Measurements from ENCODE around the gene TESK1. TPM values are rescaled to one million over a fixed set of nuclear protein-coding genes. Genes with fewer than 3 reads are reported as not detected.

The TESK1 gene
- total RNA-seq, 1 experiment from 2014 or later = 31.9 TPM

DNA sequence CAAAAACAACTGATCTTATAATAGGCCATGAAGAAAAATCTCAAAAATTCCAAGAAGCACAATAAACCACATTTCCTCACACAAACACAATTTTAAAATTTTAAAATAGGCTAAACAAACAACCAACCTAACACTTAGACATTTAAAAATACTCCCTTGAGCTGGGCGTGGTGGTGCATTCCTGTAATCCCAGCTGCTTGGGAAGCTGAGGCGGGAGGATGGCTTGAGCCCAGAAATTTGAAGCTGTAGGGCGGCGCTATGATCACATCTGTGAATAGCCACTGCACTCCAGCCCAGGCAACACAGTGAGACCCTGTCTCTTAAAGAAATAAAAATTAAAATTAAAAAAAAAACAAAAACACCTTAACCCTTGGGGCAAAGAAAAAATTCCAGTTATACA is 36.9 kb upstream of the TESK1 start:
- POLR2A ChIA-PET (ENCODE audit: low non-redundant PET) = no interaction called here
- CTCF ChIA-PET = no interaction called here
- no TSS peak for BruUV-seq (replicated peaks)

DNA sequence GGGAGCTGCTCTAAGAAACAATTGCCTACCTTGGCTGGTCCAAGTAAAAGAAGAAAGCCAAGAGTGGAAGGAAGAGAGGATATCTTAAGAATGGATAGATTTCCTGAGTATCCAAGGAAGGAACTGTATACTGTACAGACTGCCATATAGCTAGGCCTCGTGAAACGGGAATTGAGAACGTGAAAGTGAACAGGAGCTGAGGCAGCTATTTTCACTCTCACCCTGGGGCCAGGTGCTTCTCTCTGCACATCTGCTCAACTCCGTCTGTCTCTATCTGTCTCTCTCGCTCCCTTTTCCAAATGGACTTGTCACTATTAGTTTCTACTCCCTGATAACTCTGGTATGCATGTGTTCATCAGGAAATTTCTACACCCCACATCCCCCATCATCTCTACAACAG is 35.9 kb upstream of the TESK1 start:
- TF ChIP-seq, protein P1, sequence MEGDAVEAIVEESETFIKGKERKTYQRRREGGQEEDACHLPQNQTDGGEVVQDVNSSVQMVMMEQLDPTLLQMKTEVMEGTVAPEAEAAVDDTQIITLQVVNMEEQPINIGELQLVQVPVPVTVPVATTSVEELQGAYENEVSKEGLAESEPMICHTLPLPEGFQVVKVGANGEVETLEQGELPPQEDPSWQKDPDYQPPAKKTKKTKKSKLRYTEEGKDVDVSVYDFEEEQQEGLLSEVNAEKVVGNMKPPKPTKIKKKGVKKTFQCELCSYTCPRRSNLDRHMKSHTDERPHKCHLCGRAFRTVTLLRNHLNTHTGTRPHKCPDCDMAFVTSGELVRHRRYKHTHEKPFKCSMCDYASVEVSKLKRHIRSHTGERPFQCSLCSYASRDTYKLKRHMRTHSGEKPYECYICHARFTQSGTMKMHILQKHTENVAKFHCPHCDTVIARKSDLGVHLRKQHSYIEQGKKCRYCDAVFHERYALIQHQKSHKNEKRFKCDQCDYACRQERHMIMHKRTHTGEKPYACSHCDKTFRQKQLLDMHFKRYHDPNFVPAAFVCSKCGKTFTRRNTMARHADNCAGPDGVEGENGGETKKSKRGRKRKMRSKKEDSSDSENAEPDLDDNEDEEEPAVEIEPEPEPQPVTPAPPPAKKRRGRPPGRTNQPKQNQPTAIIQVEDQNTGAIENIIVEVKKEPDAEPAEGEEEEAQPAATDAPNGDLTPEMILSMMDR (conservative IDR thresholded peaks at IDR 0.05; ENCODE audit: low read depth, low read length) = no peak
- TF ChIP-seq EZH2 (IDR thresholded peaks at IDR 0.05; ENCODE audit: borderline replicate concordance, low read depth, low read length, poor library complexity, severe bottlenecking) = no peak
- Histone ChIP-seq H3K36me3 (ENCODE audit: insufficient read depth, low read length, poor library complexity, severe bottlenecking) (no peaks in the 10 kb centered on the region), H3K27ac (ENCODE audit: low read depth, low read length, poor library complexity, severe bottlenecking) (no peak overlapping the region), H3K9me3 (ENCODE audit: low read depth, low read length, poor library complexity, severe bottlenecking) (no peaks in the 10 kb centered on the region), H3K27me3 (replicated peaks; ENCODE audit: insufficient read depth, low read depth, low read length, poor library complexity) (no peaks in the 10 kb centered on the region), H3K4me1 (ENCODE audit: insufficient read depth, low read length, poor library complexity, severe bottlenecking) (no peaks in the 10 kb centered on the region), H3K4me3 (ENCODE audit: low read depth, low read length, poor library complexity, severe bottlenecking) (no peak overlapping the region)
- DNase-seq (ENCODE audit: low spot score) = no peak
- no TSS peak for BruUV-seq (replicated peaks)
- intact Hi-C loops (cut with micrococcal nuclease; ENCODE audit: unreplicated experiment) = no loop called here
- ChIA-PET CTCF (no interaction called here), POLR2A (ENCODE audit: low non-redundant PET) (no interaction called here)

More for the DNA sequence above, 36.9 kb upstream of the TESK1 start:
- Histone ChIP-seq H3K36me3 (ENCODE audit: insufficient read depth, low read length, poor library complexity, severe bottlenecking) (no peaks in the 10 kb centered on the region), H3K9me3 (ENCODE audit: low read depth, low read length, poor library complexity, severe bottlenecking) (no peaks in the 10 kb centered on the region), H3K27me3 (replicated peaks; ENCODE audit: insufficient read depth, low read depth, low read length, poor library complexity) (no peaks in the 10 kb centered on the region), H3K4me1 (ENCODE audit: insufficient read depth, low read length, poor library complexity, severe bottlenecking) (no peaks in the 10 kb centered on the region), H3K27ac (ENCODE audit: low read depth, low read length, poor library complexity, severe bottlenecking) (no peak overlapping the region), H3K4me3 (ENCODE audit: low read depth, low read length, poor library complexity, severe bottlenecking) (no peak overlapping the region)
- TF ChIP-seq, protein P1 (conservative IDR thresholded peaks at IDR 0.05; ENCODE audit: low read depth, low read length) = no peak
- no peak for TF ChIP-seq EZH2 (IDR thresholded peaks at IDR 0.05; ENCODE audit: borderline replicate concordance, low read depth, low read length, poor library complexity, severe bottlenecking)
- DNase-seq (ENCODE audit: low spot score) = no peak
- intact Hi-C loops (cut with micrococcal nuclease; ENCODE audit: unreplicated experiment) = no loop called here

DNA sequence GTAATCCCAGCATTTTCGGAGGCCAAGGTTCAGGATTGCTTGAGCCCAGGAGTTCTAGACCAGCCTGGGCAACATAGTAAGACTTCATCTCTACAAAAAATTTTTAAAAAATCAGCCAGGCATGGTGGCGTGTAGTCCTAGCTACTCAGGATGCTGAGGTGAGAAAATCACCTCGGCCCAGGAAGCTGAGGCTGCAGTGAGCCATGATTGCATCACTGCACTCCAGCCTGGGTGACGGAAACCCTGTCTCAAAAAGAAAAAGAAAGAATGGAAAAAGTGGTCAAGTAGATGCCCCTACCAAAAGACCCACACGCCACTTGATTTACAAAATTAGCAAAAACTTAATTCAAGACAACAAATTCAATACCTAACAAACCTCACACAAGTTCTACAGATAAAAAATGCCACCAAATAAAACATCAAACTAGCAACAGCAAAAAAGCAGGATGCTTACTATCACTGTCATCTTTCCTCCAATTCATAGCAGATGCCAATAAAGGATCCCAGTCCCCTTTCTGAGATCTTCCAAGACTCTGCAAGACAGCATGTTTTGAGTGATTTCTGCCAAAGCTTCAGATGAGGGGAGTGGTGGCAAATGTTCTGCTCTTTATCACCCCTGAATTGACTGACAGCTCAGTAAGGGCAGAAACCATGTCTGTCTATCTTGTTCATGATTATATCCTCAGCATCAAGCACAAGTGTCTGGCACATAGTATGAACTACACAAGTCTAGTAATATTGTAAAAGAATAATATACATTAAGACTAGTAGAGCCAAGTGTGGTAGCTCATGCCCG is 34.2 kb upstream of the TESK1 start:
- POLR2A ChIA-PET (ENCODE audit: low non-redundant PET) = no interaction called here

More for the DNA sequence above, 34.2 kb upstream of the TESK1 start:
- Histone ChIP-seq H3K27ac (ENCODE audit: low read depth, low read length, poor library complexity, severe bottlenecking) (no peak overlapping the region), H3K36me3 (ENCODE audit: insufficient read depth, low read length, poor library complexity, severe bottlenecking) (no peaks in the 10 kb centered on the region), H3K27me3 (replicated peaks; ENCODE audit: insufficient read depth, low read depth, low read length, poor library complexity) (no peaks in the 10 kb centered on the region), H3K4me3 (ENCODE audit: low read depth, low read length, poor library complexity, severe bottlenecking) (no peak overlapping the region), H3K4me1 (ENCODE audit: insufficient read depth, low read length, poor library complexity, severe bottlenecking) (no peaks in the 10 kb centered on the region), H3K9me3 (ENCODE audit: low read depth, low read length, poor library complexity, severe bottlenecking) (no peaks in the 10 kb centered on the region)
- CTCF ChIA-PET = no interaction called here
- no peak for DNase-seq (ENCODE audit: low spot score)
- intact Hi-C loops (cut with micrococcal nuclease; ENCODE audit: unreplicated experiment) = no loop called here
- TF ChIP-seq, protein P1 (conservative IDR thresholded peaks at IDR 0.05; ENCODE audit: low read depth, low read length) = no peak
- no peak for TF ChIP-seq EZH2 (IDR thresholded peaks at IDR 0.05; ENCODE audit: borderline replicate concordance, low read depth, low read length, poor library complexity, severe bottlenecking)
- no TSS peak for BruUV-seq (replicated peaks)
